Mesendoderm (in vitro differentiated cells): ENCODE measurements around the gene PYGB.

ENCODE experiments used
- DNase-seq: peaks from one replicate; pipeline ENCODE4 v3.0.0; 2013
- H2AK5ac ChIP-seq: 2 replicates; pipeline ENCODE4 v1.6.1; 2013; ENCODE audit warnings: low read length, inconsistent platforms
- H2BK120ac ChIP-seq: 2 replicates; pipeline ENCODE4 v1.6.1; 2013; ENCODE audit warnings: low read depth, mild to moderate bottlenecking, low read length, moderate library complexity, mixed read lengths
- H2BK15ac ChIP-seq: replicated peaks from 2 replicates; pipeline ENCODE4 v1.6.1; 2013; ENCODE audit warnings: low read depth, mild to moderate bottlenecking, moderate library complexity
- H2BK5ac ChIP-seq: 2 replicates; pipeline ENCODE4 v1.6.1; 2013; ENCODE audit warnings: low read length, inconsistent platforms
- H3K18ac ChIP-seq: 2 replicates; pipeline ENCODE4 v1.6.1; 2013; ENCODE audit warnings: mild to moderate bottlenecking, low read length, mixed read lengths
- H3K23ac ChIP-seq: one replicate; pipeline ENCODE4 v1.6.1; 2013; ENCODE audit warnings: low read length
- H3K27ac ChIP-seq: 2 replicates; pipeline ENCODE4 v1.5.1; 2013; ENCODE audit warnings: low read depth, mild to moderate bottlenecking, inconsistent platforms, low read length, moderate library complexity
- H3K27me3 ChIP-seq: 2 replicates; pipeline ENCODE4 v1.6.1; 2013; ENCODE audit warnings: low read length, control low read depth, mild to moderate bottlenecking, inconsistent platforms; ENCODE audit not compliant: insufficient read depth, poor library complexity
- H3K36me3 ChIP-seq: 2 replicates; pipeline ENCODE4 v1.6.1; 2013; ENCODE audit warnings: low read length, inconsistent platforms; ENCODE audit not compliant: control insufficient read depth, insufficient read depth
- H3K4ac ChIP-seq: one replicate; pipeline ENCODE4 v1.6.1; 2013; ENCODE audit warnings: low read depth, mild to moderate bottlenecking, low read length, moderate library complexity
- H3K4me1 ChIP-seq: 2 replicates; pipeline ENCODE4 v1.6.1; 2013; ENCODE audit warnings: low read depth, low read length, inconsistent platforms; ENCODE audit not compliant: control insufficient read depth
- H3K4me2 ChIP-seq: 2 replicates; pipeline ENCODE4 v1.6.1; 2013; ENCODE audit warnings: low read length
- H3K4me3 ChIP-seq: 2 replicates; pipeline ENCODE4 v1.5.1; 2013; ENCODE audit warnings: mild to moderate bottlenecking, low read length
- H3K56ac ChIP-seq: one replicate; pipeline ENCODE4 v1.6.1; 2013; ENCODE audit warnings: low read length
- H3K79me1 ChIP-seq: 2 replicates; pipeline ENCODE4 v1.6.1; 2013; ENCODE audit warnings: low read length, inconsistent platforms
- H3K79me2 ChIP-seq: 2 replicates; pipeline ENCODE4 v1.6.1; 2013; ENCODE audit warnings: mild to moderate bottlenecking, low read length; ENCODE audit not compliant: control insufficient read depth, insufficient read depth
- H3K9ac ChIP-seq: 2 replicates; pipeline ENCODE4 v1.6.1; 2013; ENCODE audit warnings: low read length, inconsistent platforms
- H4K5ac ChIP-seq: one replicate; pipeline ENCODE4 v1.6.1; 2013; ENCODE audit warnings: low read length
- H4K8ac ChIP-seq: one replicate; pipeline ENCODE4 v1.6.1; 2013; ENCODE audit warnings: low read depth, mild to moderate bottlenecking, control low read depth, low read length, moderate library complexity
- WGBS: extraction: QIAGEN DNeasy Blood & Tissue Kit; methylation state at CpG from one replicate; pipeline ENCODE4 v1.1.7; 2013; ENCODE audit warnings: low lambda C conversion rate, missing lambda C conversion rate; ENCODE audit not compliant: insufficient coverage; ENCODE audit errors: extremely low coverage; 5-methylcytosine and 5-hydroxymethylcytosine counted together

The PYGB gene

DNA sequence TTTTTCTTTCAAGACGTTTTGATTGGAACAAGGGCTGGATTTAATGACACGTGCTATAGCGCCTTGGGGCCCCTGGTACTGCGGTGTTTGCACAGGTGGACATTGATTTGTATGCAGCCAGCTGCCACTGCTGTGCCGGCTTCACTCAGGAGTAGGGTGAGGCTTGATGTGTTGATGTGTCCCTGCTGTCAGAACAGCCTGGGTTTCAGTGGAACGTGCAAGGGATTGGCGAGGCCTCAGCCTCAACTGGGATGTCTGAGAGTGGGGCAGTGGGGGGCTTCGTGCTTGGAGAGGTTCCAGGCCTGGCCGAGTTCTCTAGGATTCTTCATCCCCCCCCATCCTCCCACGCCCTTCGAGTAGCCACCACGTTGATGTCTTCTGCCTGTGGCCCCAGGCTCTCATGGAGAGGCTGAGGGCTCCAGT is 23.0 kb downstream of the PYGB start:
- Histone ChIP-seq H4K5ac (no peak overlapping the region), H3K27ac (no peak overlapping the region), H2BK120ac (no peak overlapping the region), H3K18ac (no peak overlapping the region), H3K4me1 (no peaks in the 10 kb centered on the region), H2AK5ac (no peak overlapping the region), H3K27me3 (no peaks in the 10 kb centered on the region), H2BK15ac (no peak overlapping the region), H3K9ac (no peak overlapping the region), H4K8ac (no peak overlapping the region), H3K4me2 (no peak overlapping the region), H3K36me3 (peaks cover 4% of the 10 kb centered on the region), H3K23ac (no peak overlapping the region), H3K79me2 (no peaks in the 10 kb centered on the region), H3K4me3 (no peak overlapping the region), H3K4ac (no peak overlapping the region), H3K56ac (no peak overlapping the region), H3K79me1 (no peaks in the 10 kb centered on the region), H2BK5ac (no peak overlapping the region)
- no peak for DNase-seq
- WGBS = no CpG with 5 or more reads among the region's 12 CpGs

DNA sequence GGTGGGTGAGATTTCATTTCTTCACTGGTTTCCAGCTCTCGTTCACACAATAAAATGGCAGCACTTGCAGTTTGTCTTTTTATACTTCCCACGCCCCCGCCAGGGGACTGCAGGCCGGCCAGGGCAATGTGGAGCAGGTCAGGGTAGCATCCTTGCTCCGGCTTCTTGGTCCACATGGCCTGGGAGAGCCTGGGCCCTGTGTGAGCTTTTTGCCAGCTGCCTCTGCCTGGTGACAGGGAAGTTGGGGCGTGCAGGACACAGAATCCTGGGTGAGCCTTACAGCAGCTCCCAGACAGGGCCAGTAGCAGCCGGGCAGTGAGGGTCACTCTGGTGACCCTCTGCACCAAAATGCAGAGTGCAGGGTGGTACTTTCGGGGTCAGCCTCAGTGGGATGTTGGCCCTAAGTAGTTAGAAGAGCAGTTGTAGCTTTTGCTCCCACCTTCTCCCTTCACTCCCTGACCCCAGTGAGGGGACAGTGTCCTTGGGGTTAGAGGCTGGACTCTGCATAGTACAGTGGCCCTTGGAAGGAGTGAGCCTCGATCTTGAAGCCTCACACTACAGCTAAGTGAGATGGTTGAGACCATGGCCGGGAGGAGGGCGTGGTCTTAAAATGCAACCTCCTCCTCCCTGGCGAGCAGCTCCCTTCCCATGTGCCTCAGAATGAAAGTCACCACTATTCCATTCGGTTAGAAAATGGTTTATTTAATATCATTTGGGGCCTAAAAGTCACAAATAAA is 23.8 kb downstream of the PYGB start:
- no peaks in the 10 kb centered on the region for H3K79me2 ChIP-seq
- no peak overlapping the region for H3K27ac ChIP-seq
- H2AK5ac ChIP-seq = no peak overlapping the region
- no peak overlapping the region for H3K18ac ChIP-seq
- H3K4ac ChIP-seq = no peak overlapping the region
- no peak overlapping the region for H3K9ac ChIP-seq
- no peak overlapping the region for H4K8ac ChIP-seq
- no peak overlapping the region for H3K56ac ChIP-seq
- no peak for DNase-seq
- H3K23ac ChIP-seq = no peak overlapping the region
- H2BK15ac ChIP-seq = no peak overlapping the region
- no peak overlapping the region for H3K4me2 ChIP-seq
- no peaks in the 10 kb centered on the region for H3K79me1 ChIP-seq
- no peak overlapping the region for H2BK5ac ChIP-seq
- H3K4me3 ChIP-seq = no peak overlapping the region
- peaks cover 4% of the 10 kb centered on the region for H3K36me3 ChIP-seq
- H2BK120ac ChIP-seq = no peak overlapping the region
- H4K5ac ChIP-seq = no peak overlapping the region
- no peaks in the 10 kb centered on the region for H3K4me1 ChIP-seq
- no peaks in the 10 kb centered on the region for H3K27me3 ChIP-seq
- no CpG with 5 or more reads among the region's 13 CpGs for WGBS

DNA sequence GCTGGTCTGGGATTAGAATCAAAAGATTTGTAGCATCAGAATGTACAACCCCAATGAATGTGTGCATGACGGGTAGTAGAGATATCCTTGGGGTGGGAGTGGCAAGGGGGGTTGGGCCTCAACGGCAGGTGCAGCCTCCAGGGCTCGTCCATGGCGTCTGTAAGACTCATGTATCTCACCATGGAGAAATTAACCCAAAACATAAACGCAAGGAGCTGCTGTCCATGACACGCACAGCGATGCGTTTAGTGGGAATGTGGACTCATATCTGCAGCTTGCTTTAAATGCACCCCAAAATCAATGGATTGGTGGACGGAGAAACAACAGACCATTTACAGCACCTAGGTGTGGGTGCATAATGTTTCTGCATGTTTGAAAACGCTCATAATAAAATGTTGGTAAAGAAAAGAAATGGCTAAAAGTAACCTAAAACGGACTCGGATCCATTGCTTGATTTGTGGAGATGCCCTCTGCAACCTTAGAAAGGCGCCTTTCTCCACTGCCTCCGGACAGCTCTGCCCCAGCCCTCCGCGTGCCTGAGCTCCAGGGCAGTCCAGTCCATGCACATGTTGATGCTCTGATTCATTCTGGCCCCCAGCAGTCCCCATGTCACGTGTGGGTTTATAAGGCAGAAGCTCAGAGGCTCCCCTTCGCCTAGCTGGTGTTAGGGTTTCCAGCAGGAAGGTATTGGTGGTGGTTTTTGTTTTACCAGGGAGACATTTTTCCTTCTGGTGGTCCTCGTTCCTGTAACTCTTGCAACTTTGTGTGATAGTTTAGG is 24.5 kb downstream of the PYGB start:
- no peaks in the 10 kb centered on the region for H3K79me2 ChIP-seq
- no peak for DNase-seq
- no peak overlapping the region for H3K9ac ChIP-seq
- H2BK5ac ChIP-seq = no peak overlapping the region
- H3K4me3 ChIP-seq = no peak overlapping the region
- no peak overlapping the region for H3K18ac ChIP-seq
- H3K27ac ChIP-seq = no peak overlapping the region
- H3K4ac ChIP-seq = no peak overlapping the region
- no peak overlapping the region for H4K8ac ChIP-seq
- peaks cover 4% of the 10 kb centered on the region for H3K36me3 ChIP-seq
- no CpG with 5 or more reads among the region's 19 CpGs for WGBS
- H3K23ac ChIP-seq = no peak overlapping the region
- no peak overlapping the region for H2AK5ac ChIP-seq
- H2BK120ac ChIP-seq = no peak overlapping the region
- no peak overlapping the region for H2BK15ac ChIP-seq
- H4K5ac ChIP-seq = no peak overlapping the region
- no peaks in the 10 kb centered on the region for H3K79me1 ChIP-seq
- no peaks in the 10 kb centered on the region for H3K27me3 ChIP-seq
- H3K4me2 ChIP-seq = no peak overlapping the region
- H3K56ac ChIP-seq = no peak overlapping the region
- H3K4me1 ChIP-seq = no peaks in the 10 kb centered on the region

DNA sequence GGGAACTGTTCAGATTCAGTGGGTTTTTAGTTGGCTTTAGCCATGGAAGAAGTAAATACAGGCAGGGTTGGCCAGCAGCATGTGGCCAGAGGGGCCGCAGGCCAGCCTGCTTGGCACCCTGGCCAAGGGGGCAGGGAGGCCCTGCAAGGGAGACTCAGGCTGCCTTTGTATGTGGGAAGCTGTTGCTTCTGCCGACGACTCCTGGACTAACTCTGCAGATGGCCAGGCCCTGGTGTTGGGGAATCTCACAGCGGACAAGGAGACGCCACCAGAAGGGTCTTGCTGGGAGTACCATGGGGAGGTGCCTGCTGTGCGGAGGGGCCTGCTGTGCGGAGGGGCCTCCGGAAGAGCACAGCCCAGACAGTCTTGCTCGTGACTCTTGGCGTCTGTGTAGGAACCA is 25.2 kb downstream of the PYGB start:
- Histone ChIP-seq H3K4me2 (no peak overlapping the region), H3K27ac (no peak overlapping the region), H4K8ac (no peak overlapping the region), H3K79me2 (no peaks in the 10 kb centered on the region), H3K27me3 (no peaks in the 10 kb centered on the region), H4K5ac (no peak overlapping the region), H3K4ac (no peak overlapping the region), H3K18ac (no peak overlapping the region), H2BK5ac (no peak overlapping the region), H3K4me1 (no peaks in the 10 kb centered on the region), H3K23ac (no peak overlapping the region), H3K9ac (no peak overlapping the region), H3K56ac (no peak overlapping the region), H3K36me3 (peaks cover 4% of the 10 kb centered on the region), H3K4me3 (no peak overlapping the region), H2BK120ac (no peak overlapping the region), H3K79me1 (no peaks in the 10 kb centered on the region), H2BK15ac (no peak overlapping the region), H2AK5ac (no peak overlapping the region)
- no CpG with 5 or more reads among the region's 10 CpGs for WGBS
- DNase-seq = no peak

DNA sequence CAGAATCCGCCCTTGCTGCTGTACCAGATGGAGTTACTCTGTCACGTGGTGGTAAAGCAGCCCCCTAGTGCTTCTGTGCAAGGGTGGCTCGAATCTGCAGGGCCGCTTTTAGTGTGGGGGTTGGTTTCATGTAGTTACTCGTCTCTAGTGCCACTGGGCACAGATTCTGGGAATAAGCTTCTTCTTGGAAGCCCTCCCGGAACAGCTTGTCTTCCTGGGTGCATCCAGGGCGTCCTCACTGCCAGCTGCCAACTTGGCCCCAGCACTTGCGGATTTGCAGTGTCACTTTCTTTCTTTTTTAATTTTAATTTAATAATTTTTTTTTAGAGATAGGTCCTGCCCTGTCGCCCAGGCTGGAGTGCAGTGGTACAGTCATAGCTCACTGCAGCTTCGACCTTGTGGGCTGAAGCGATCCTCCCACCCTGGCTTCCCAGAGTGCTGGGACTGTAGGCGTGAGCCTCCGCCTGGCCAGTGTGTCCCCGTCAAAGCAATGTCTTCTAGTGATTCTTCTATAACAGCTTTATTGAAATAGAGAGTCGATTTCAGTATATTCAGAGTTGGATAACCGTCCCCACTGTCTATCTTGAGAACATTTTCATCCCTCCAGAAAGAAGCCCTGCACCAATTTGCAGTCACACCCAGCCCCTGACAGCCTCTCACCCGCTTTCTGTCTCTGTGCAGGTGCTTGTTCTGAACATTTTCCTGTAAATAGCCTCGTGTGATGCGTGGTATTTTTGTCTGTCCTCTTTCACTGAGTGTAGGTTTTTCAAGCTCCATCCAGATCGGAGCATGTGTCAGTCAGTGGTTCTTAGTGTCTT is 25.9 kb downstream of the PYGB start:
- H4K5ac ChIP-seq = no peak overlapping the region
- no CpG with 5 or more reads among the region's 20 CpGs for WGBS
- no peak overlapping the region for H2BK120ac ChIP-seq
- no peak overlapping the region for H3K9ac ChIP-seq
- H3K18ac ChIP-seq = no peak overlapping the region
- H3K27me3 ChIP-seq = no peaks in the 10 kb centered on the region
- H2AK5ac ChIP-seq = no peak overlapping the region
- no peak overlapping the region for H3K27ac ChIP-seq
- no peak overlapping the region for H3K4ac ChIP-seq
- no peak overlapping the region for H2BK5ac ChIP-seq
- no peak overlapping the region for H4K8ac ChIP-seq
- H3K56ac ChIP-seq = no peak overlapping the region
- no peak for DNase-seq
- no peak overlapping the region for H3K4me3 ChIP-seq
- H3K4me1 ChIP-seq = no peaks in the 10 kb centered on the region
- no peak overlapping the region for H3K4me2 ChIP-seq
- H3K79me2 ChIP-seq = no peaks in the 10 kb centered on the region
- H2BK15ac ChIP-seq = no peak overlapping the region
- H3K36me3 ChIP-seq = peaks cover 6% of the 10 kb centered on the region
- H3K79me1 ChIP-seq = no peaks in the 10 kb centered on the region
- no peak overlapping the region for H3K23ac ChIP-seq
